GM12892 (cell line): ENCODE measurements around the gene CD24.

Source experiments
- POLR2A ChIP-seq: IDR thresholded peaks from 2 replicates; pipeline ENCODE4 v1.6.1; 2011; ENCODE audit warnings: low read depth, low read length, control low read depth
- TAF1 ChIP-seq: IDR thresholded peaks from 2 replicates; pipeline ENCODE4 v1.6.1; 2011; ENCODE audit warnings: low read depth, mild to moderate bottlenecking, control low read depth, low read length, borderline replicate concordance

DNA sequence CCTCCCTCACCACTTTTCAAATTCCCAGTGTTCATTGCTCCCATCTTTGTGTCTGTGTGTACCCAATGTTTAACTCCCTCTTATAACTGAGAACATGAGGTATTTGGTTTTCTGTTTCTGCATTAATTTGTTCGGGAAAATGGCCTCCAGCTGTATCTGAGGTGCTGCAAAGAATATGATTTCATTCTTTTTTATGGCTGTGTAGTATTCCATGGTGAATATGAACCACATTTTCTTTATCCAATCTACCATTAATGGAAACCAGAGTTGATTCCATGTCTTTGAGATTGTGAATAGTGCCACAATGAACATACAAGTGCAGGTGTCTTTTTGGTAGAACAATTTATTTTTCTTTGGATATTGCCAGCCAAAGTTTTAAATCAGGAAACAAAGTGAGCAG is 10.4 kb downstream of the CD24 start:
- TF ChIP-seq POLR2A (no peak), TAF1 (no peak)
